ENCODE data around the gene AGAP2. TPM values are rescaled to one million over a fixed set of nuclear protein-coding genes. Genes with fewer than 3 reads are reported as not detected.
A peak's percentile ranks its signal among the peaks of the same experiment; 100 is the strongest.

The AGAP2 gene
- 1 to 10 TPM in 1 of 2 donors, under 1 TPM in 1; 0.75 to 4.8 TPM for total RNA-seq

DNA sequence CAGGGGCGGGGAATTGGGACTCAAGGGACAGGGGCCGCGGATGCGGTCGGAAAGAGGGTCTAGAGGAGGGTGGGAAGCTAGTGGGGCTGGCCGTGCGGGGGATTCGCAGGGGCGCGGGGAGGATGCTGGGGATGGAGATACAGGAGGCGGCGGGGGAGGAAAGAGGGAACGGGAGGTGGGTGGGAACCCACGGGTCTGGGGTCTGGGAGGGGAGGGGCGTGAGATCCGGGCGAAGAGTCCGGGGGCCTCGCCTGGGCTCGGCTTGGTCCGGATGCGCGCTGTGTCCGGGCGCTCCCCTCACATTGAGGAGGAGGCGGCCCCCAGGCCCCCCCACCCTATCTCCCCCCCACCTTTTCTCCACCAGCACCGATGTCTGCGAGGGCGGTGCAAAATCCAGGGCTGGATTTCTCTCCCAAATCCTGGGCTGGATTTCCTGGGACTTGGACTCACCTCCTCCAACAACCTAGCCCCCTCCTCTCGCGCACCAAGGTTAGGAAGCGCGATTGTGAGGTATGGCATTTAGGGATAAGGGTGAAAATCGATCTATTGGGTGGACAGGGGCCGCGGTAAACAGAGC lies at the start of gene AGAP2:
Gene AGAP2, minus strand, starts transcription at position 82 of the 577 bp plus-strand sequence. CDS start 496 bp downstream, outside the sequence.
- H3K4me1 ChIP-seq: peaks cover 0 to 41% of the 10 kb centered on the region in 2 donors
- H3K4me3 ChIP-seq: peak within 1 kb of the TSS; percentile 34 to 49
- H3K36me3 ChIP-seq: no peaks in the 10 kb centered on the region
- H3K27ac ChIP-seq: peak within 1 kb of the TSS; percentile 23 to 33
- no peak for DNase-seq (ENCODE audit: low spot score)
- no peaks in the 10 kb centered on the region for H3K9me3 ChIP-seq
- peaks cover 16 to 29% of the 10 kb centered on the region in 2 donors for H3K27me3 ChIP-seq
- no peak for TF ChIP-seq CTCF (IDR thresholded peaks at IDR 0.05)

- Histone ChIP-seq H3K36me3 (peaks cover 41% of the 10 kb centered on the region), H3K4me3 (no peak overlapping the region), H3K9me3 (no peaks in the 10 kb centered on the region), H3K27me3 (no peaks in the 10 kb centered on the region), H3K4me1 (peaks cover 0 to 16% of the 10 kb centered on the region in 2 donors), H3K27ac (no peak overlapping the region)
- no peak for TF ChIP-seq CTCF (IDR thresholded peaks at IDR 0.05)
- no peak for DNase-seq (ENCODE audit: low spot score)
Observed at GRCh38 chr12:57783861-57784260, 45.3 kb upstream of the AGAP2 start.

- TF ChIP-seq CTCF (IDR thresholded peaks at IDR 0.05): no peak
- Histone ChIP-seq H3K27ac (no peak overlapping the region), H3K4me3 (peak overlapping the region; percentile 77 to 100), H3K36me3 (peaks cover 39% of the 10 kb centered on the region), H3K4me1 (peaks cover 0 to 16% of the 10 kb centered on the region in 2 donors), H3K9me3 (no peaks in the 10 kb centered on the region), H3K27me3 (no peaks in the 10 kb centered on the region)
- no peak for DNase-seq (ENCODE audit: low spot score)
Observed at GRCh38 chr12:57783466-57783801, 44.9 kb upstream of the AGAP2 start.

- Histone ChIP-seq H3K27ac (peak within 1 kb of the TSS; percentile 61 to 69), H3K27me3 (no peaks in the 10 kb centered on the region), H3K9me3 (no peaks in the 10 kb centered on the region), H3K4me3 (peak within 1 kb of the TSS; percentile 77 to 100), H3K4me1 (peaks cover 0 to 16% of the 10 kb centered on the region in 2 donors), H3K36me3 (peaks cover 33% of the 10 kb centered on the region)
- peak; percentile 64 to 97 for TF ChIP-seq CTCF (IDR thresholded peaks at IDR 0.05)
- DNase-seq (ENCODE audit: low spot score): peak; percentile 96
Observed at GRCh38 chr12:57782608-57783465, 44.3 kb upstream of the AGAP2 start, which contains the start of gene TSFM. TSS of gene TSFM (plus strand) at chr12:57782787. CDS start at chr12:57782802, 15 bp downstream.

DNA sequence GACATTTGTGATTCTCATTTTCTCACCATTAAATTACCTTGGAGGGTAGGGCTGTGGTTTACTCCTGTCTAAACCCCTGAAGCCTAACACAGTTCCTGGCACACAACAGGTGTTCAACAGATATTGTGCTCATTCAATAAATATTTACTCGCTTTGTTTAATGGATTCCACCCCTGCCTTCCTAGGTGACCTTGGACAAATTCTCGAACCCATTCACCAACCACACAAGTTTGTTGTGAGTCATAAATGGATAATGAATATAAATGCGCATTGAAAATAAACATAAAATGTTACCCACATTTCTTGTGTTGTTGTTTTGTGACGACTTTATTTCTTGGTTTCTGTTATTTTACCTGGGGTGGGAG lies 43.7 kb upstream of the AGAP2 start:
- Histone ChIP-seq H3K9me3 (no peaks in the 10 kb centered on the region), H3K4me1 (peaks cover 0 to 16% of the 10 kb centered on the region in 2 donors)
- DNase-seq (ENCODE audit: low spot score): no peak

More for the DNA sequence above, 43.7 kb upstream of the AGAP2 start:
- Histone ChIP-seq H3K4me3 (peak overlapping the region; percentile 77 to 100), H3K36me3 (peaks cover 27% of the 10 kb centered on the region), H3K27me3 (no peaks in the 10 kb centered on the region), H3K27ac (peak overlapping the region in 1 of 2 donors; percentile 61)
- TF ChIP-seq CTCF (IDR thresholded peaks at IDR 0.05): no peak
